ENCODE results near the gene ARFIP1.

- TF ChIP-seq CTCF (IDR thresholded peaks at IDR 0.05 in 2 of 3, conservative IDR thresholded peaks at IDR 0.05 in 1 of 3; ENCODE audit: borderline replicate concordance in 1 of 3, insufficient read depth in 1 of 3, low read depth in 2 of 3, low read length in 2 of 3), result no peak
- TF ChIP-seq ELF1 (IDR thresholded peaks at IDR 0.05; ENCODE audit: borderline replicate concordance, low read depth), result no peak
- no peak for TF ChIP-seq EGR1 (IDR thresholded peaks at IDR 0.05; ENCODE audit: low read depth)
- no peak for TF ChIP-seq ZBTB33 (IDR thresholded peaks at IDR 0.05; ENCODE audit: extremely low read depth, insufficient replicate concordance, low read length)
Observed at GRCh38 chr4:152817331-152817730, 37.6 kb downstream of the ARFIP1 start.
